SJSA1 (cell line): ENCODE results near the gene C10orf105. TPM values are rescaled to one million over a fixed set of nuclear protein-coding genes. Genes with fewer than 3 reads are reported as not detected.

Source experiments
- DNase-seq, 2 experiments: peaks; one replicate each; pipeline ENCODE4 v3.0.0-alpha.2; 2015 to 2020; ENCODE audit warnings: low spot score in 2 of 2, low read depth in 1 of 2
- H3K27ac ChIP-seq: fragments of 250-450 bp; sonication (Bioruptor Pico); 2 replicates; pipeline ENCODE4 v1.5.1; 2020; ENCODE audit warnings: mild to moderate bottlenecking, moderate library complexity
- H3K27me3 ChIP-seq: fragments of 250-450 bp; sonication (Bioruptor Pico); replicated peaks from 2 replicates; pipeline ENCODE4 v1.5.1; 2020; ENCODE audit warnings: mild to moderate bottlenecking, moderate library complexity
- H3K36me3 ChIP-seq: fragments of 250-450 bp; sonication (Bioruptor Pico); 2 replicates; pipeline ENCODE4 v1.5.1; 2020; ENCODE audit warnings: mild to moderate bottlenecking
- H3K4me1 ChIP-seq: fragments of 250-450 bp; sonication (Bioruptor Pico); replicated peaks from 2 replicates; pipeline ENCODE4 v1.6.1; 2021; ENCODE audit warnings: mild to moderate bottlenecking
- H3K4me3 ChIP-seq: fragments of 250-450 bp; sonication (Bioruptor Pico); 2 replicates; pipeline ENCODE4 v1.5.1; 2020; ENCODE audit warnings: mild to moderate bottlenecking
- H3K9me3 ChIP-seq: fragments of 250-450 bp; sonication (Bioruptor Pico); replicated peaks from 2 replicates; pipeline ENCODE4 v1.5.1; 2020; ENCODE audit warnings: mild to moderate bottlenecking
- total RNA-seq: library from RNA; depleted of rRNA; stranded (reverse); fragments of >200 nt; shearing (Covaris generic); gene quantifications from 2 replicates; pipeline ENCODE4 v1.2.3, GENCODE V29; 2014

C10orf105 gene
- total RNA-seq, 1 experiment from 2014 or later: not detected

DNA sequence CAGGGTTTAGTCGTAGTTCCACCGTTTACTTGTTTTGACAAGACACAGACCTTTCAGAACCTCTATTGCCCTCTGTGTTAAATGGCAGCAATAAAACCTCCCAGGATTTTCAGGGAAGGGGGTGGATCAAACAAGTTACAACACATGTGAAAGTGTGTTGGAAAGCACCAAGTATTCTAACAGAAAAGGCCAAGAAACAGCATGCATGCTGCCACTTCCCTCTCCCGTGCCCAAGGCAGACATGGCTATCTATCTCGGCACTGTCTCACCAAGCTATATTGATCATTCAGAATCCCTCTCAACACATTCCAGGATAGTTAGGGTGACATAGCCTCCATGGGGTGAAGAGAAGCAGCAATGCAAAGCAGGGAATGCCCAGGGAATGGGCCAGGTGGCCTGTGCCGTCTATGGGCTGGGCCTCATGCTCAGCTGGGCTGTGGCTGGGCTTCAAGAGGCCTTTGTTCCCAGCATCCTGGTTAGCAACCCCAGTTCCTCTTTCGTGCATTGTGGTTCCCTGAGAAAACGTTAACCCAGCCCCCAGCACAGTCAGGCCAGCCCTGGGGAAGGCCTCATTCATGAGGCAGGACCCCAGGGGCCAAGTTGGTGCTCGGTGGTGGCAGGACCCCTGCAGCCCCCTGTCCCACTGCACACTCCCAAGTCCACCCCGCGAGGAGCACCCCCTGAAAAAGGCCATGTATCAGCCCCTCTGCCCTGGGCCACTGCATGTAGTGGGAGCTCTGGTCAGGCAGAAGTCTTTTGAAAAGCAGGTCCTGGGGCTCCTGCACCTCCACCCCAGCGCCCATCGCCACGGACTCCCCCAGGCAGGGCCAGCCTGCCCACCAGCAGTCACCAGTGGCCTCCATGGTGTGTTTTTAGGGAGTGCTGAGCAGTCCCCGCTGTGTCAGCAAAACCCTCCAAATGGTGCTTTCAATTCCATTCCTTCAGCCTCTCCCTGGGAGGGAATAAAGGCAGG lies 28.3 kb upstream of the C10orf105 start:
- Histone ChIP-seq H3K9me3 (no peaks in the 10 kb centered on the region), H3K36me3 (peaks cover 6% of the 10 kb centered on the region), H3K27me3 (no peaks in the 10 kb centered on the region), H3K4me3 (no peak overlapping the region), H3K4me1 (peaks cover 11% of the 10 kb centered on the region; the same call in 1 of the 2 replicates), H3K27ac (no peak overlapping the region)
- no peak for DNase-seq

DNA sequence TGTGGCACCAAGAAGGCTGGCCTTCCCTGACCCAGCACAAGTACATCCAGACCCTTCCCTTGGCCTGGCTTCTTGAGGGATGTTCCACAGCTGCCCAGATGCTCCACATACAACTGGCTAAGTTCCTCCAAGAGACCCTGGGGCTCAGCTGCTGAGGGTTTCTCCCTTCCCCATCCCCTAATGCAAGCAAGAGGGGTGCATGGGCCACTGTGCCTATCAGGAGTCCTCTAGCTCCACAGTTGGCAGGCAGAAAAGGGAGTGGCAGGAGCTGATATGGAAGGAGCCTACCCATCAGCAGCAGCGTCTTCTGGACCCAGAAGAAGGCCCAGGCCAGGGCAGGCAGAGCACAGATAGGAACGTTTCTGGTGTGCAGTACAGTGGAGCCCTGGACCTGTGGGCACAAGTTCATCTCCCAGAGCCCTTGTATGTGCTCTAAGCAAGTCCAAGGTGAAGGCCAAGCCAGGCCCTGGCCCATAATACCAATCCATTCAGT lies 27.5 kb upstream of the C10orf105 start:
- no peaks in the 10 kb centered on the region for H3K9me3 ChIP-seq
- peaks cover 11% of the 10 kb centered on the region; the same call in 1 of the 2 replicates for H3K4me1 ChIP-seq
- H3K36me3 ChIP-seq: peaks cover 6% of the 10 kb centered on the region; the same call in 1 of the 2 replicates
- no peak overlapping the region for H3K4me3 ChIP-seq
- no peaks in the 10 kb centered on the region for H3K27me3 ChIP-seq
- no peak for DNase-seq
- no peak overlapping the region for H3K27ac ChIP-seq

DNA sequence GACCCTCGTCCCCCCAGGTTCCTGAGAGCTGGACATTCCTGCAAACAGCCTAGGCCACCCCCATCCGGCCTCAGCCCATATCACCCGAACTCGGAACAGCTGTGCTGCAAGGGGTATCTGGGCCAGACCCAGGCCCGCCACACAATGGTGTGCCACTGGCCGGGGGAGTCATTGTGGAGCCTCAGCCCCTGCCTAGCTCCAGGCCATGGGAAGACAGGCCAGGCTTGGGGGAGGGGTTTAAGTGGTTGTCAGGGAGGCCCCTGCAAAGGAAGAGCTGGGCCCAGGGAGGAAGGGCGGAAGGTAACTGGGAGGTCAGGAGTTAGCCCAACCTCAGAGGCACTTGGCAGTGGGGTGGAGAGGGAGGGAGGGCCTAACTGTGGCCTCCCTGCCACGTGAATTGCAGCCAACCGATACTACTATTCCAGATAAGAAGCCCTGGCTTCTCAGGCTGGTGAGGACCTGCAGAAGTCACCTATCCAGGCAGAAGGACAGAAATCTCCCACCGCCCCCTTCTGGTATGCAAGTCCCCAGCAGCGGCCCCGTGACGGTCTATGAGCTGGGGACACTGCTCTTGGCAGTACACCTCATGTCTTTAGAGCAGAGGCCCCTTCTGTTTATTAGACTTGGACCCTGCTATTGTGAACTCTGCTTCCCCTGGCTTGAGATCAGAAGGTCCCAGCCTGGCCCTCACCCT lies 26.9 kb upstream of the C10orf105 start:
- H3K27ac ChIP-seq: no peak overlapping the region
- peaks cover 11% of the 10 kb centered on the region; the same call in 1 of the 2 replicates for H3K4me1 ChIP-seq
- H3K4me3 ChIP-seq: no peak overlapping the region

DNA sequence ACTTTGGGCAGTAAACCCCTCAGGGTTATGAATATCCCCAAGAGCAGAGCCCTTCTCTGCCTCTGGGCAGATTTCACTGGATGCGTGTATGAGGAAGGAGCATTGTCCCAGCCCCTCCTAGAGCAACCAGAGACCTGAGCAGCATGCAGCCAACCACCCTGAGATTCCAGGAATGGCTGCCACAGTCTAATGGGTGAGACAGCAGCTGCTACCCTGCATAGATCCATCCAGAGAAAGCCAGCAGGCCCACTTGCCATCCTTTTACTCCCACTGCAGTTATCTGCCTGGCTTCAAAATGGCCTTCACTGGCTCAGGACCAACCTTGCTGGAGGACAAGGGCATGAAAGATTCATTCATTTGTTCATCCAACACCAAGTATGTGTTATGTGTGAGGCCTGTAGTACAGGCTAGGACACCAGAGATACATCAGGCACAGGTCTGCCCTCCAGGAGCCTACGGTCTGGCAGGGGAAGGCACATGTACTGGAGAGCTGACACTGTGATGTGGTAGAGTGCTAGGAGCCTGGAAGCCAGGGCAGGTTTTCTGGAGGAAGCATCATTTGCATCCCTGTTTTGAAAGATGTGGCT lies 26.2 kb upstream of the C10orf105 start:
- H3K27me3 ChIP-seq: no peaks in the 10 kb centered on the region
- no peak overlapping the region for H3K27ac ChIP-seq
- H3K4me3 ChIP-seq: no peak overlapping the region
- H3K9me3 ChIP-seq: no peaks in the 10 kb centered on the region
- DNase-seq: no peak
- peaks cover 11% of the 10 kb centered on the region; the same call in 1 of the 2 replicates for H3K4me1 ChIP-seq
- H3K36me3 ChIP-seq: peaks cover 5% of the 10 kb centered on the region; the same call in 1 of the 2 replicates

More for the DNA sequence above, 26.9 kb upstream of the C10orf105 start:
- Histone ChIP-seq H3K36me3 (peaks cover 6% of the 10 kb centered on the region; the same call in 1 of the 2 replicates), H3K27me3 (no peaks in the 10 kb centered on the region), H3K9me3 (no peaks in the 10 kb centered on the region)
- DNase-seq: no peak

- H3K36me3 ChIP-seq: no peaks in the 10 kb centered on the region
- peaks cover 11% of the 10 kb centered on the region; the same call in 1 of the 2 replicates for H3K4me1 ChIP-seq
- DNase-seq: no peak
- no peaks in the 10 kb centered on the region for H3K27me3 ChIP-seq
- no peaks in the 10 kb centered on the region for H3K9me3 ChIP-seq
- no peak overlapping the region for H3K27ac ChIP-seq
- H3K4me3 ChIP-seq: no peak overlapping the region
These were observed 25.5 kb upstream of the C10orf105 start for GRCh38 chr10:71744897-71745663.

DNA sequence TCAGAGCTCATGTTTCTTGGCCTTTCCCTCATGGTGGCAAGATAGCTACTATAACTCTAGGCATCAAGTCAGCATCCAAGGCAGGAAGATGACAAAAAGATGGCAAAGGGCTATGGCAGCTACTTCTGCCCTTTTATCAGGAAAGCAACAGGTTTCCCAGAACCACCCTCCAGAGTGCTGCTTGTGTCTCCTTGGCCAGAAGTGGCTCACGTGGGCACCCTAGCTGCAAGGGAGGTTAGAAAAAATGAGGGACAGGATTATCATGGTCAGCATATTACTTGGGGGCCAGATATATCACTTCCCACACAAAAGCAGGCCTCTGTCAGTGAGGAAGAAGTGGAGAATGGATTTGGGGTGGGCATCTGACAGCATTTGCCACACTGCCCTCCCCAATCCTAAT lies 24.3 kb upstream of the C10orf105 start:
- Histone ChIP-seq H3K27me3 (no peaks in the 10 kb centered on the region), H3K9me3 (no peaks in the 10 kb centered on the region), H3K36me3 (no peaks in the 10 kb centered on the region), H3K27ac (no peak overlapping the region), H3K4me3 (no peak overlapping the region), H3K4me1 (peaks cover 11% of the 10 kb centered on the region; the same call in 1 of the 2 replicates)
- DNase-seq: no peak

DNA sequence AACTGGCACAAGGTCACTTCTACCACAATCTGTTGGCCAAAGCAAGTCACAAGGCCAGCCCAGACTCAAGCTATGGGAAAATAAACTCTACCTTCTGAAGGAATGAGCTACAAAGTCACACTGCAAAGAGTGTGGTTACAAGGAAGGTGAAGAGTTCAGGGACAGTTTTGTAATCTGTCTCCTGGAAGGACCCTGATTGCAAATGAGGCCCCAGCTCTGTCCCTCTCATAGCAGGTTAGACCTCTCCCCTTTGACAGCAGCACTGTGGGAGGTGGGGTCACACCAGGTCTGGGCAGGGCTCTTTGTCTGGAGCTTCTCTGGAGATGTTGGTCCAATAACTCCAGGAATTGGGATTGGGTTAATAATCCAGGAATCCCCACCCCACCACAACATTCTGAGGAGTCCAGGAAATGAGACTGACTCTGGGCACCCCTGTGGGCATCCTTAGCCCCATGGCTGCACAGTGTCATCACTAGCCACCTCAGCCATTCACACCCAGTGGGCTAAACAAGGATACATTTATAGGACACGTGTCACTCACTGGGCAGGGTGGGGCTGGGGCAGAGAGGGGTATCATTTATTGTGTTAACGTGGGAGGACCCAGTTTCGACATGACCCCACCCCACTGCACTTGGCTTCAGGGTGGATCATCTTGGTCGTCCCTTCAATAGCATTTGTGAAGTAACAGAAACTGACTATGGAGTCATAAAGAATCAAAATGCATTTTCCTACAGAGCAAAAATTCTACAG lies 23.7 kb upstream of the C10orf105 start:
- Histone ChIP-seq H3K27ac (no peak overlapping the region), H3K4me1 (peaks cover 11% of the 10 kb centered on the region; the same call in 1 of the 2 replicates), H3K27me3 (no peaks in the 10 kb centered on the region)

DNA sequence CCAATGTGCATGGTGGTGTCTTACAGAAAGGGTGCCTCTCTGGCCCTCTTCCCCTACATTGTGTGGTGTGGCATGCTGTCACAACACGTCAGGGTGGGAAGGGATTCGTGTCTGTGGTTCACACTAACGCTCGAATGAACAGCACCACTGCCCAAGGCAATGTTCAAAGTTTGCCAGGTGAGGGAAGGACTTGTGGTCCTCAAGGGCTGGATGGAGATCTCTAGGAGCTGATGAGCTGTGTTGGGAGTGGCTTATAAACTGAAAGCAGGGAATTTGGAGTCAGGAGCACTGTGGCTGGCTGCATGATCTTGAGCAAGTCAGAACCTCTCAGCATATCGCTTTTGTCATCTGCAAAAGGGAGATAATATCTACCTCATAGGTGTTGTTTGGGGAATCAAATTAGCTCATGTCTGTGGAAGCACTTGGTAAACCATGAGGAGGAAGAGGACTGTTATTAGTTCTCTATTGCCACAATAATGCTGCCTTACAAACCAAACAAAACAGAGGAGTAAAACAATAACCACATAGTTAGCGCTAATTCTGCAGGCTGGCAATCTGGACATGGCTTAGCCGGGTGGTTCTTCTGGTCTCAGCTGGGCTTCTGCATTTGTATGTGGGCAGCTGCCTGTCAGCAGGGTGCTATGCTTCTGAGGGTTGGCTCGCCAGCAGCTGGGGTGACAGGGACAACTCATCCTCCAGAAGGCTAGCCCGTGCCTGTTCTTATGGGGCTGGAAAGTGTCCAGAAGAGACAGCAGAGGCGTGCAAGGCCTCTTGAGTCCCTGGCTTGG lies 22.9 kb upstream of the C10orf105 start:
- no peaks in the 10 kb centered on the region for H3K36me3 ChIP-seq
- DNase-seq: no peak
- no peaks in the 10 kb centered on the region for H3K27me3 ChIP-seq
- H3K4me3 ChIP-seq: no peak overlapping the region
- no peak overlapping the region for H3K27ac ChIP-seq
- no peaks in the 10 kb centered on the region for H3K9me3 ChIP-seq
- peaks cover 6% of the 10 kb centered on the region; the same call in 1 of the 2 replicates for H3K4me1 ChIP-seq

More for the DNA sequence above, 23.7 kb upstream of the C10orf105 start:
- no peaks in the 10 kb centered on the region for H3K9me3 ChIP-seq
- no peak for DNase-seq
- no peak overlapping the region for H3K4me3 ChIP-seq
- H3K36me3 ChIP-seq: no peaks in the 10 kb centered on the region

- Histone ChIP-seq H3K36me3 (no peaks in the 10 kb centered on the region), H3K27ac (no peak overlapping the region), H3K4me1 (peaks cover 4% of the 10 kb centered on the region; the same call in 1 of the 2 replicates), H3K4me3 (no peak overlapping the region), H3K27me3 (no peaks in the 10 kb centered on the region), H3K9me3 (no peaks in the 10 kb centered on the region)
- DNase-seq: no peak
These were observed 22.1 kb upstream of the C10orf105 start for GRCh38 chr10:71741671-71742070.

- no peak overlapping the region for H3K4me3 ChIP-seq
These were observed 21.5 kb upstream of the C10orf105 start for GRCh38 chr10:71741029-71741428.

GRCh38 chr10:71740069-71740653 lies 20.6 kb upstream of the C10orf105 start:
- Histone ChIP-seq H3K36me3 (no peaks in the 10 kb centered on the region), H3K4me1 (no peaks in the 10 kb centered on the region), H3K27me3 (no peaks in the 10 kb centered on the region), H3K27ac (no peak overlapping the region), H3K4me3 (no peak overlapping the region), H3K9me3 (no peaks in the 10 kb centered on the region)
- no peak for DNase-seq

More at GRCh38 chr10:71741029-71741428, 21.5 kb upstream of the C10orf105 start:
- no peaks in the 10 kb centered on the region for H3K27me3 ChIP-seq
- no peak for DNase-seq
- no peaks in the 10 kb centered on the region for H3K9me3 ChIP-seq
- H3K36me3 ChIP-seq: no peaks in the 10 kb centered on the region
- no peak overlapping the region for H3K27ac ChIP-seq
- H3K4me1 ChIP-seq: no peaks in the 10 kb centered on the region
